Fibroblast of lung (primary cell): ENCODE results near the gene UAP1L1. TPM values are rescaled to one million over a fixed set of nuclear protein-coding genes. Genes with fewer than 3 reads are reported as not detected.

Experiments used
- DNase-seq, 2 donors: peaks; one replicate each; pipeline versions ENCODE4 v3.0.0 to v3.0.0-alpha.2; 2010; ENCODE audit warnings: low read depth in 2 of 2
- H2AFZ ChIP-seq: 2 replicates; pipeline ENCODE4 v1.5.1; 2012; ENCODE audit warnings: low read length, control low read depth, inconsistent platforms
- H3K27ac ChIP-seq: 2 replicates; pipeline ENCODE4 v1.5.1; 2011; ENCODE audit warnings: low read length, control low read depth; ENCODE audit not compliant: insufficient read depth
- H3K27me3 ChIP-seq: 2 replicates; pipeline ENCODE4 v1.5.1; 2011; ENCODE audit warnings: mild to moderate bottlenecking, low read length; ENCODE audit not compliant: control insufficient read depth, insufficient read depth
- H3K36me3 ChIP-seq: 2 replicates; pipeline ENCODE4 v1.5.1; 2011; ENCODE audit warnings: low read length; ENCODE audit not compliant: control insufficient read depth, insufficient read depth
- H3K4me1 ChIP-seq: 2 replicates; pipeline ENCODE4 v1.5.1; 2011; ENCODE audit warnings: low read length; ENCODE audit not compliant: control insufficient read depth, insufficient read depth; ENCODE audit errors: extremely low read depth
- H3K4me2 ChIP-seq: 2 replicates; pipeline ENCODE4 v1.5.1; 2011; ENCODE audit warnings: low read length, control low read depth; ENCODE audit not compliant: insufficient read depth; ENCODE audit errors: extremely low read depth
- H3K4me3 ChIP-seq, 4 experiments: fragments of 200-600 bp in 1 of 4; sonication (generic) in 1 of 4; replicated peaks in 1 of 4; 2 replicates each; pipeline ENCODE4 v1.5.1; 2011 to 2016; ENCODE audit warnings: low read length in 4 of 4, low read depth in 3 of 4, mild to moderate bottlenecking in 3 of 4, control low read depth in 2 of 4, inconsistent platforms in 1 of 4, mixed read lengths in 1 of 4; ENCODE audit not compliant: insufficient read depth in 1 of 4; ENCODE audit errors: control extremely low read depth in 1 of 4
- H3K79me2 ChIP-seq: 2 replicates; pipeline ENCODE4 v1.5.1; 2012; ENCODE audit warnings: mild to moderate bottlenecking, low read length, inconsistent platforms; ENCODE audit not compliant: control insufficient read depth, insufficient read depth
- H3K9ac ChIP-seq: 2 replicates; pipeline ENCODE4 v1.5.1; 2011; ENCODE audit warnings: mild to moderate bottlenecking, low read length, control low read depth; ENCODE audit not compliant: insufficient read depth
- H3K9me3 ChIP-seq: 2 replicates; pipeline ENCODE4 v1.5.1; 2012; ENCODE audit warnings: low read depth, low read length; ENCODE audit not compliant: control insufficient read depth, insufficient read depth
- H4K20me1 ChIP-seq: 2 replicates; pipeline ENCODE4 v1.5.1; 2011; ENCODE audit warnings: low read length; ENCODE audit not compliant: control insufficient read depth, insufficient read depth; ENCODE audit errors: extremely low read depth
- EZH2 ChIP-seq: IDR thresholded peaks from 2 replicates; pipeline ENCODE4 v1.5.1; 2012; ENCODE audit warnings: low read length, control low read depth, mild to moderate bottlenecking; ENCODE audit errors: missing control alignments
- polyA plus RNA-seq, 2 donors: library from polyadenylated mRNA; depleted of rRNA in 1 of 2; stranded (reverse) in 1 of 2; unstranded in 1 of 2; fragments of >200 nt; gene quantifications; 2 replicates each; pipeline ENCODE4 v1.2.1, GENCODE V29; 2011 to 2012; ENCODE audit warnings: missing spikeins in 1 of 2
- total RNA-seq: library from RNA; depleted of rRNA; stranded (reverse); fragments of >200 nt; gene quantifications from 2 replicates; pipeline ENCODE4 v1.2.1, GENCODE V29; 2014
- TF ChIP-seq, protein P1 (sequence below), 2 donors: IDR thresholded peaks in 1 of 2; conservative IDR thresholded peaks in 1 of 2; 1 replicate in 1 of 2; 2 replicates in 1 of 2; pipeline ENCODE4 v1.5.1; 2011 to 2012; ENCODE audit warnings: low read length in 2 of 2, control low read depth in 1 of 2, inconsistent platforms in 1 of 2, low read depth in 1 of 2, mild to moderate bottlenecking in 1 of 2

The UAP1L1 gene
- total and polyA plus RNA-seq, 2 donors (not counting 1 experiment from before 2014, with no cell fraction given): 16.4 to 21.1 TPM

DNA sequence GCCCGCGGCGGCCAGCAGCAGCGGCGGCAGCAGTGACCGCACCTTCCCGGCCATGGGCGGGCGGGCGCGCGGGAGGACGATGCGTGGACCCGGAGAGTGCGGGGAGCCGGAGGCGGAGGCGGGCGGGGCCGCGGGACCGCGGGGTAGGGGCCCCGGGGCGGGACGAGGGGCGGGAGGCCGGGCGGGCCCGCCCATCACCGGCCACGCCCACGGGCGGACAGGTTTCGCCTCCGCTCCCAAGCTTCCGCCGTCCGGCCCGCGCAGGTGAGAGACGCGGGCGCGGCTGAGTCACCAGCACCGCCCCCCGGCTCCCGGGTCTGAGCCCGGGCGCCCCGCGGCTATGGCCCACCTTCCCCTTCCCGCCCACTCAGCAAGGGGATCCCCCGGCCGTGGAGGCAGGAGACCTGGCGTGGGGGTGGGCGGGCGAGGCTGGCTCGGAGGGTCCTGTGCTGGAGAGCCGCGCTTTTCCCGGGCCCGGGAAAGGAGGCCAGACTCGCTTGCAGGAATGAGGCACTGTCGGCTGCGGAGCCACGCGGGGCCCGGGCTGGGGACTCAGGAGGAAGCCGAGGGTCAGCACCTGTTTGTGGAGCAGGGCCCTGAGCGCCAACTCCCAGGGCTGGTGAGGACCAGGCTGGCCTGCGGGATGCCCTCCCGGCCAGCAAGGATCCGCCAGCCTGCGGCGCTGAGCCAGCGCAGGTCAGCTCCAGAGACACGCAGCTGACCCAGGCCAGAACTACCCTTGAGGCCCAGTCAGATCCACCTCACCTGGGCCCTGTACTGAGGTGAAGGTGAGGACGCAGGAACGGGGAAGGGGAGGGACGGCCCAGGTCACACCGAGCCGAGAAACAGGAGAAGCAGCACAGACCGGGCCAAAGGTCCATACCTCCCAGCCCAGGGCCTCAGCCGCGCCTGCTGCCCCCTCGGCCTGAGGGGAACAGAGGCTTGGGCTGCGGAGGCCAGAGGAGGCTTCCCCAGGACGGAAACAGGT lies 23.1 kb upstream of the UAP1L1 start, which contains the start of gene ENTPD2:
ENTPD2 (minus strand) TSS at position 118 of the 988 bp plus-strand sequence; CDS start at position 54, 64 bp downstream.
- Histone ChIP-seq H2AFZ (no peak within 1 kb of the TSS), H4K20me1 (no peaks in the 10 kb centered on the region), H3K4me2 (no peak within 1 kb of the TSS), H3K4me1 (peaks cover 2% of the 10 kb centered on the region), H3K27ac (no peak within 1 kb of the TSS), H3K9me3 (no peaks in the 10 kb centered on the region), H3K79me2 (no peaks in the 10 kb centered on the region), H3K9ac (no peak within 1 kb of the TSS), H3K4me3 (no peak within 1 kb of the TSS), H3K27me3 (peaks cover 24% of the 10 kb centered on the region), H3K36me3 (no peaks in the 10 kb centered on the region)
- no peak for TF ChIP-seq EZH2
- TF ChIP-seq, protein P1, sequence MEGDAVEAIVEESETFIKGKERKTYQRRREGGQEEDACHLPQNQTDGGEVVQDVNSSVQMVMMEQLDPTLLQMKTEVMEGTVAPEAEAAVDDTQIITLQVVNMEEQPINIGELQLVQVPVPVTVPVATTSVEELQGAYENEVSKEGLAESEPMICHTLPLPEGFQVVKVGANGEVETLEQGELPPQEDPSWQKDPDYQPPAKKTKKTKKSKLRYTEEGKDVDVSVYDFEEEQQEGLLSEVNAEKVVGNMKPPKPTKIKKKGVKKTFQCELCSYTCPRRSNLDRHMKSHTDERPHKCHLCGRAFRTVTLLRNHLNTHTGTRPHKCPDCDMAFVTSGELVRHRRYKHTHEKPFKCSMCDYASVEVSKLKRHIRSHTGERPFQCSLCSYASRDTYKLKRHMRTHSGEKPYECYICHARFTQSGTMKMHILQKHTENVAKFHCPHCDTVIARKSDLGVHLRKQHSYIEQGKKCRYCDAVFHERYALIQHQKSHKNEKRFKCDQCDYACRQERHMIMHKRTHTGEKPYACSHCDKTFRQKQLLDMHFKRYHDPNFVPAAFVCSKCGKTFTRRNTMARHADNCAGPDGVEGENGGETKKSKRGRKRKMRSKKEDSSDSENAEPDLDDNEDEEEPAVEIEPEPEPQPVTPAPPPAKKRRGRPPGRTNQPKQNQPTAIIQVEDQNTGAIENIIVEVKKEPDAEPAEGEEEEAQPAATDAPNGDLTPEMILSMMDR (conservative IDR thresholded peaks at IDR 0.05 in 1 of 2, IDR thresholded peaks at IDR 0.05 in 1 of 2; ENCODE audit: low read depth in 1 of 2, low read length in 2 of 2): no peak
- DNase-seq: no peak

DNA sequence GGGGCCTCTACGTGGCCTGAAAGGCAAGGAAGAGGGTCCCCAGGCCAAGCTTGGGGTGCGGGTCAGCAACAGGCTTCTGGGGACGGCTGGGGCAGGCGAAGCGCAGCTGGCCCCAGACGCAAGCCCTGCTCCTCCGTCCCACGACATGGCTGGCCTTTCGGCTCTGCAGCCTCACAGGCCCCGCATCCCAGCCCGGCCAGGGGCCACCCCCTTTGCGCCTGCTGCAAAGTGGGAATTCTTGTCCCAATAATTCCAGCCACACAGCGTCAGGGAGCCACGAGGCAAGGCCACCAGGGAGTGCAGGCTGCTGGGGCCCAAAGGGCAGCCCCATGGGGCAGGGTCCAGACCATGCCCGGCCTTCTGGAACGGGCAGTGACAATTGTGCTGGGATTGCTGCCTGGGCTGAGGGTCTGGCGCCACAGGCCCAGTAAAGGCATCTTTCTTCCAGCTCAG lies 22.4 kb upstream of the UAP1L1 start:
- Histone ChIP-seq H3K36me3 (no peaks in the 10 kb centered on the region), H3K4me3 (no peak overlapping the region), H3K4me1 (peaks cover 2% of the 10 kb centered on the region), H3K27me3 (peaks cover 22% of the 10 kb centered on the region), H3K79me2 (no peaks in the 10 kb centered on the region), H3K9ac (no peak overlapping the region), H3K4me2 (no peak overlapping the region), H3K9me3 (no peaks in the 10 kb centered on the region), H4K20me1 (no peaks in the 10 kb centered on the region), H3K27ac (no peak overlapping the region), H2AFZ (no peak overlapping the region)
- TF ChIP-seq, protein P1 (conservative IDR thresholded peaks at IDR 0.05 in 1 of 2, IDR thresholded peaks at IDR 0.05 in 1 of 2; ENCODE audit: low read depth in 1 of 2, low read length in 2 of 2): no peak
- TF ChIP-seq EZH2: no peak
- no peak for DNase-seq
